SK-N-SH (cell line): Measurements from ENCODE around the gene PSMD3. TPM values are rescaled to one million over a fixed set of nuclear protein-coding genes. Genes with fewer than 3 reads are reported as not detected.

Experiments used
- CTCF ChIA-PET: fragments of 300-600, 350-600 bp; formaldehyde crosslinking; extraction: SDS; loops from one replicate; lab custom pipeline; 2021; lab: Yijun Ruan, JAX
- POLR2A ChIA-PET: fragments of 350-600 bp; sonication (Branson Sonifier 250); formaldehyde crosslinking; extraction: SDS; loops from one replicate; lab custom pipeline; 2020; ENCODE audit warnings: antibody characterized with exemption, inconsistent platforms; lab: Yijun Ruan, JAX
- DNase-seq: peaks from one replicate; pipeline ENCODE4 v3.0.0; 2012
- H2AFZ ChIP-seq: fragments of 200-600 bp; sonication (generic); 2 replicates; pipeline ENCODE4 v1.8.1; 2016; ENCODE audit warnings: antibody characterized with exemption, mild to moderate bottlenecking, low read depth
- H3F3A ChIP-seq: fragments of 200-600 bp; sonication (generic); replicated peaks from 2 replicates; pipeline ENCODE3; 2016; ENCODE audit warnings: antibody characterized with exemption, mild to moderate bottlenecking; ENCODE audit not compliant: insufficient read depth
- H3K27ac ChIP-seq, 2 experiments: fragments of 200-500 bp in 1 of 2; fragments of 200-600 bp in 1 of 2; sonication (Bioruptor generic) in 1 of 2; sonication (generic), shearing (Covaris generic) in 1 of 2; 2 replicates each; pipeline versions ENCODE4 v1.5.1 to v1.6.1; 2014 to 2016; ENCODE audit warnings: low read depth in 2 of 2, inconsistent platforms in 1 of 2, low read length in 1 of 2, mild to moderate bottlenecking in 1 of 2, mixed read lengths in 1 of 2
- H3K27me3 ChIP-seq: fragments of 200-600 bp; sonication (generic), shearing (Covaris generic); 2 replicates; pipeline ENCODE4 v1.6.1; 2016; ENCODE audit warnings: mixed run types; ENCODE audit not compliant: insufficient read depth
- H3K36me3 ChIP-seq, 2 experiments: fragments of 200-500 bp in 1 of 2; fragments of 200-600 bp in 1 of 2; sonication (Bioruptor generic) in 1 of 2; sonication (generic) in 1 of 2; replicated peaks in 1 of 2; 2 replicates each; pipeline versions ENCODE3 to v1.5.1; 2014 to 2016; ENCODE audit warnings: low read length in 1 of 2, mild to moderate bottlenecking in 1 of 2; ENCODE audit not compliant: insufficient read depth in 2 of 2, control insufficient read depth in 1 of 2
- H3K4me1 ChIP-seq, 2 experiments: fragments of 200-500 bp in 1 of 2; fragments of 200-600 bp in 1 of 2; sonication (Bioruptor generic) in 1 of 2; sonication (generic), shearing (Covaris generic) in 1 of 2; 2 replicates each; pipeline versions ENCODE4 v1.5.1 to v1.6.1; 2014 to 2016; ENCODE audit warnings: low read depth in 1 of 2, low read length in 1 of 2, mixed run types in 1 of 2; ENCODE audit not compliant: insufficient read depth in 2 of 2, control insufficient read depth in 1 of 2
- H3K4me2 ChIP-seq: fragments of 200-600 bp; sonication (generic), shearing (Covaris generic); 2 replicates; pipeline ENCODE4 v1.6.1; 2017; ENCODE audit warnings: mixed run types
- H3K4me3 ChIP-seq, 2 experiments: fragments of 200-500 bp in 1 of 2; fragments of 200-600 bp in 1 of 2; sonication (Bioruptor generic) in 1 of 2; sonication (generic), shearing (Covaris generic) in 1 of 2; 2 replicates each; pipeline versions ENCODE4 v1.5.1 to v1.8.1; 2014 to 2016; ENCODE audit warnings: low read depth in 2 of 2, inconsistent platforms in 1 of 2, low read length in 1 of 2, mild to moderate bottlenecking in 1 of 2, mixed read lengths in 1 of 2, moderate library complexity in 1 of 2
- H3K79me2 ChIP-seq: fragments of 200-600 bp; sonication (generic); 2 replicates; pipeline ENCODE4 v1.8.1; 2017; ENCODE audit warnings: mild to moderate bottlenecking; ENCODE audit not compliant: insufficient read depth
- H3K9ac ChIP-seq: fragments of 200-600 bp; sonication (generic); 2 replicates; pipeline ENCODE4 v1.6.1; 2017; ENCODE audit warnings: mixed run types
- H3K9me2 ChIP-seq: fragments of 200-600 bp; sonication (generic); 2 replicates; pipeline ENCODE4 v1.6.1; 2017; ENCODE audit warnings: mixed run types
- H3K9me3 ChIP-seq: fragments of 200-600 bp; sonication (generic); 2 replicates; pipeline ENCODE4 v1.6.1; 2017; ENCODE audit warnings: mixed run types, mild to moderate bottlenecking, moderate library complexity
- H4K20me1 ChIP-seq: fragments of 200-600 bp; sonication (generic); 2 replicates; pipeline ENCODE4 v1.6.1; 2017; ENCODE audit warnings: mild to moderate bottlenecking, mixed run types; ENCODE audit not compliant: insufficient read depth
- ELF1 ChIP-seq: IDR thresholded peaks from 2 replicates; pipeline ENCODE4 v1.4.0; 2012
- EP300 ChIP-seq, 2 experiments: IDR thresholded peaks; 2 replicates each; pipeline versions ENCODE4 v1.4.0 to v1.6.1; 2012; ENCODE audit warnings: borderline replicate concordance in 1 of 2, low read depth in 1 of 2, low read length in 1 of 2
- FOSL2 ChIP-seq: IDR thresholded peaks from 2 replicates; pipeline ENCODE4 v1.4.0; 2012; ENCODE audit warnings: low read depth, mild to moderate bottlenecking, moderate library complexity, borderline replicate concordance
- FOXJ3 ChIP-seq: sonication (generic); formaldehyde crosslinking; IDR thresholded peaks from 2 replicates; pipeline ENCODE4 v1.5.1; 2020; ENCODE audit warnings: mild to moderate bottlenecking, missing genetic modification reagents
- FOXM1 ChIP-seq: IDR thresholded peaks from 2 replicates; pipeline ENCODE4 v1.4.0; 2012; ENCODE audit warnings: low read depth, mild to moderate bottlenecking
- GATA2 ChIP-seq: sonication (generic); formaldehyde crosslinking; IDR thresholded peaks from 2 replicates; pipeline ENCODE4 v1.5.0; 2020; ENCODE audit warnings: mild to moderate bottlenecking, missing genetic modification reagents
- JUND ChIP-seq: IDR thresholded peaks from 2 replicates; pipeline ENCODE4 v1.4.0; 2012
- MAX ChIP-seq: IDR thresholded peaks from 2 replicates; pipeline ENCODE4 v1.4.0; 2012; ENCODE audit warnings: low read depth
- MXI1 ChIP-seq: IDR thresholded peaks from 2 replicates; pipeline ENCODE4 v1.6.1; 2012; ENCODE audit warnings: mild to moderate bottlenecking, low read depth, low read length, improper control_type of control experiment
- NFIC ChIP-seq: IDR thresholded peaks from 2 replicates; pipeline ENCODE4 v1.4.0; 2012; ENCODE audit warnings: borderline replicate concordance
- NRF1 ChIP-seq: IDR thresholded peaks from 2 replicates; pipeline ENCODE4 v1.6.1; 2012; ENCODE audit warnings: low read depth, mild to moderate bottlenecking, low read length
- POLR2AphosphoS5 ChIP-seq: IDR thresholded peaks from 2 replicates; pipeline ENCODE4 v1.6.1; 2012; ENCODE audit warnings: low read depth, low read length
- RAD21 ChIP-seq: IDR thresholded peaks from 2 replicates; pipeline ENCODE4 v1.6.1; 2012; ENCODE audit warnings: mild to moderate bottlenecking, low read length
- RCOR1 ChIP-seq: fragments of 150-350 bp; IDR thresholded peaks from 2 replicates; pipeline ENCODE4 v1.6.1; 2017; ENCODE audit warnings: antibody characterized with exemption, low read length
- RXRA ChIP-seq: IDR thresholded peaks from 2 replicates; pipeline ENCODE4 v1.4.0; 2012; ENCODE audit warnings: low read depth, mild to moderate bottlenecking, borderline replicate concordance
- SIN3A ChIP-seq: IDR thresholded peaks from 2 replicates; pipeline ENCODE4 v1.6.1; 2012; ENCODE audit warnings: low read depth, mild to moderate bottlenecking, low read length, moderate library complexity, borderline replicate concordance
- TCF12 ChIP-seq: IDR thresholded peaks from 2 replicates; pipeline ENCODE4 v1.4.0; 2012
- TEAD4 ChIP-seq: IDR thresholded peaks from 2 replicates; pipeline ENCODE4 v1.4.0; 2012; ENCODE audit warnings: mild to moderate bottlenecking, borderline replicate concordance; ENCODE audit not compliant: insufficient read depth
- USF2 ChIP-seq: fragments of 150-350 bp; IDR thresholded peaks from 2 replicates; pipeline ENCODE4 v1.6.1; 2017; ENCODE audit warnings: antibody characterized with exemption, low read length, low read depth, borderline replicate concordance
- YY1 ChIP-seq: IDR thresholded peaks from 2 replicates; pipeline ENCODE4 v1.4.0; 2012; ENCODE audit warnings: low read depth, mild to moderate bottlenecking
- WGBS: methylation state at CpG from one replicate; pipeline ENCODE4 v1.1.6; 2017; ENCODE audit warnings: low lambda C conversion rate; 5-methylcytosine and 5-hydroxymethylcytosine counted together
- polyA plus RNA-seq, 3 experiments: library from polyadenylated mRNA; depleted of rRNA; stranded (reverse); fragments of >200 nt; gene quantifications; 2 replicates each; pipeline ENCODE4 v1.2.3, GENCODE V29; 2012
- TF ChIP-seq, protein P1 (sequence below): IDR thresholded peaks from 2 replicates; pipeline ENCODE4 v1.4.0; 2012; ENCODE audit warnings: low read depth, borderline replicate concordance
- TF ChIP-seq, protein P2 (sequence below): IDR thresholded peaks from 2 replicates; pipeline ENCODE4 v1.6.1; 2012; ENCODE audit warnings: mild to moderate bottlenecking, low read depth, low read length, moderate library complexity

PSMD3 gene
- polyA plus RNA-seq, 1 of the 3 experiments (the other 2 are of a cell fraction), result 104 TPM

DNA sequence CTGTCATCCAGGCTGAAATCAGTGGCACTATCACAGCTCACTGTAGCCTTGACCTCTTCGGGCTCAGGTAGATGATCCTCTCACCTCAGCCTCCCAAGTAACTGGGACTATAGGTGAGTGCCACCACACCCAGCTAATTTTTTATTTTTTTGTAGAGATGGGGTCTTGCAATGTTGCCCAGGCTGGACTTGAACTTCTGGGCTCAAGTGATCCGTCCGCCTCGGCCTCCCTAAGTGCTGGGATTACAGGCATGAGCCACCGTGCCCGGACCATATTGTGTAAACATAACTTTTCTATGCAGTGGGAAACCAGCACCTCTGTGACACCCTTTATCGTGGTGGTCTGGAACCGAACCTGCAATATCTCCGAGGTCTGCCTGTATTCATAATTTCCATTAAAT lies 23.5 kb downstream of the PSMD3 start:
- DNase-seq, result no peak
- Histone ChIP-seq H3K27ac (no peak overlapping the region), H3K9ac (no peak overlapping the region), H3K9me2 (no peaks in the 10 kb centered on the region), H3K36me3 (no peaks in the 10 kb centered on the region), H3K79me2 (no peaks in the 10 kb centered on the region), H3F3A (peaks cover 5% of the 10 kb centered on the region), H3K4me2 (no peak overlapping the region), H3K27me3 (no peaks in the 10 kb centered on the region), H3K4me3 (no peak overlapping the region), H3K9me3 (no peaks in the 10 kb centered on the region), H2AFZ (no peak overlapping the region), H4K20me1 (no peaks in the 10 kb centered on the region), H3K4me1 (no peaks in the 10 kb centered on the region)
- CTCF ChIA-PET, result interaction anchor here (0.6 to 1.7 kb wide), 3 partner anchors 9 to 1553 kb away, joined by 3 to 4 read pairs (median 3); no protein-coding TSS in a partner anchor
- POLR2A ChIA-PET, result no interaction called here
- TF ChIP-seq FOXJ3 (CRISPR knock-in tag) (no peak), FOSL2 (no peak), FOXM1 (no peak), MAX (no peak), SIN3A (no peak), NRF1 (no peak), RXRA (no peak)
- TF ChIP-seq, protein P1, sequence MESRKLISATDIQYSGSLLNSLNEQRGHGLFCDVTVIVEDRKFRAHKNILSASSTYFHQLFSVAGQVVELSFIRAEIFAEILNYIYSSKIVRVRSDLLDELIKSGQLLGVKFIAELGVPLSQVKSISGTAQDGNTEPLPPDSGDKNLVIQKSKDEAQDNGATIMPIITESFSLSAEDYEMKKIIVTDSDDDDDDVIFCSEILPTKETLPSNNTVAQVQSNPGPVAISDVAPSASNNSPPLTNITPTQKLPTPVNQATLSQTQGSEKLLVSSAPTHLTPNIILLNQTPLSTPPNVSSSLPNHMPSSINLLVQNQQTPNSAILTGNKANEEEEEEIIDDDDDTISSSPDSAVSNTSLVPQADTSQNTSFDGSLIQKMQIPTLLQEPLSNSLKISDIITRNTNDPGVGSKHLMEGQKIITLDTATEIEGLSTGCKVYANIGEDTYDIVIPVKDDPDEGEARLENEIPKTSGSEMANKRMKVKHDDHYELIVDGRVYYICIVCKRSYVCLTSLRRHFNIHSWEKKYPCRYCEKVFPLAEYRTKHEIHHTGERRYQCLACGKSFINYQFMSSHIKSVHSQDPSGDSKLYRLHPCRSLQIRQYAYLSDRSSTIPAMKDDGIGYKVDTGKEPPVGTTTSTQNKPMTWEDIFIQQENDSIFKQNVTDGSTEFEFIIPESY, result no peak
- WGBS, result 59% methylated on average over 9 of the region's 9 CpGs

GRCh38 chr17:40004712-40005111 lies 24.1 kb downstream of the PSMD3 start:
- no peaks in the 10 kb centered on the region for H3K27me3 ChIP-seq
- H3F3A ChIP-seq, result peaks cover 3% of the 10 kb centered on the region
- no peaks in the 10 kb centered on the region for H3K9me2 ChIP-seq
- H2AFZ ChIP-seq, result no peak overlapping the region
- no peak overlapping the region for H3K9ac ChIP-seq
- no peaks in the 10 kb centered on the region for H3K36me3 ChIP-seq
- CTCF ChIA-PET, result interaction anchor here (0.6 to 1.7 kb wide), 3 partner anchors 9 to 1553 kb away, joined by 3 to 6 read pairs (median 4); no protein-coding TSS in a partner anchor
- H3K27ac ChIP-seq, result no peak overlapping the region
- no peak overlapping the region for H3K4me3 ChIP-seq
- no peaks in the 10 kb centered on the region for H3K79me2 ChIP-seq
- no peaks in the 10 kb centered on the region for H3K9me3 ChIP-seq
- no peaks in the 10 kb centered on the region for H4K20me1 ChIP-seq
- POLR2A ChIA-PET, result no interaction called here
- no peaks in the 10 kb centered on the region for H3K4me1 ChIP-seq
- DNase-seq, result no peak
- H3K4me2 ChIP-seq, result no peak overlapping the region
- WGBS, result 85% methylated on average over 7 of the region's 7 CpGs
- TF ChIP-seq FOXJ3 (CRISPR knock-in tag) (no peak), RAD21 (no peak), EP300 (IDR thresholded peaks at IDR 0.05; ENCODE audit: borderline replicate concordance in 1 of 2, low read depth in 1 of 2, low read length in 1 of 2) (no peak), TCF12 (no peak), YY1 (no peak), FOXM1 (no peak), JUND (no peak), ELF1 (no peak), RCOR1 (no peak), USF2 (no peak), NFIC (no peak), TEAD4 (no peak), GATA2 (no peak), MAX (no peak), MXI1 (no peak), POLR2AphosphoS5 (no peak)
- TF ChIP-seq, protein P2, sequence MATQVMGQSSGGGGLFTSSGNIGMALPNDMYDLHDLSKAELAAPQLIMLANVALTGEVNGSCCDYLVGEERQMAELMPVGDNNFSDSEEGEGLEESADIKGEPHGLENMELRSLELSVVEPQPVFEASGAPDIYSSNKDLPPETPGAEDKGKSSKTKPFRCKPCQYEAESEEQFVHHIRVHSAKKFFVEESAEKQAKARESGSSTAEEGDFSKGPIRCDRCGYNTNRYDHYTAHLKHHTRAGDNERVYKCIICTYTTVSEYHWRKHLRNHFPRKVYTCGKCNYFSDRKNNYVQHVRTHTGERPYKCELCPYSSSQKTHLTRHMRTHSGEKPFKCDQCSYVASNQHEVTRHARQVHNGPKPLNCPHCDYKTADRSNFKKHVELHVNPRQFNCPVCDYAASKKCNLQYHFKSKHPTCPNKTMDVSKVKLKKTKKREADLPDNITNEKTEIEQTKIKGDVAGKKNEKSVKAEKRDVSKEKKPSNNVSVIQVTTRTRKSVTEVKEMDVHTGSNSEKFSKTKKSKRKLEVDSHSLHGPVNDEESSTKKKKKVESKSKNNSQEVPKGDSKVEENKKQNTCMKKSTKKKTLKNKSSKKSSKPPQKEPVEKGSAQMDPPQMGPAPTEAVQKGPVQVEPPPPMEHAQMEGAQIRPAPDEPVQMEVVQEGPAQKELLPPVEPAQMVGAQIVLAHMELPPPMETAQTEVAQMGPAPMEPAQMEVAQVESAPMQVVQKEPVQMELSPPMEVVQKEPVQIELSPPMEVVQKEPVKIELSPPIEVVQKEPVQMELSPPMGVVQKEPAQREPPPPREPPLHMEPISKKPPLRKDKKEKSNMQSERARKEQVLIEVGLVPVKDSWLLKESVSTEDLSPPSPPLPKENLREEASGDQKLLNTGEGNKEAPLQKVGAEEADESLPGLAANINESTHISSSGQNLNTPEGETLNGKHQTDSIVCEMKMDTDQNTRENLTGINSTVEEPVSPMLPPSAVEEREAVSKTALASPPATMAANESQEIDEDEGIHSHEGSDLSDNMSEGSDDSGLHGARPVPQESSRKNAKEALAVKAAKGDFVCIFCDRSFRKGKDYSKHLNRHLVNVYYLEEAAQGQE, result no peak
